Kidney capillary endothelial cell (primary cell): ENCODE data around the gene P2RY14.
"Not testable (repeated sequence)": the region's sequence is repeated elsewhere in the genome, so short reads cannot be mapped to it uniquely, and the experiment has no call there.

ENCODE experiments used
- DNase-seq: peaks from one replicate; pipeline ENCODE4 v3.0.0-alpha.2; 2018; ENCODE audit warnings: low spot score

The P2RY14 gene

DNA sequence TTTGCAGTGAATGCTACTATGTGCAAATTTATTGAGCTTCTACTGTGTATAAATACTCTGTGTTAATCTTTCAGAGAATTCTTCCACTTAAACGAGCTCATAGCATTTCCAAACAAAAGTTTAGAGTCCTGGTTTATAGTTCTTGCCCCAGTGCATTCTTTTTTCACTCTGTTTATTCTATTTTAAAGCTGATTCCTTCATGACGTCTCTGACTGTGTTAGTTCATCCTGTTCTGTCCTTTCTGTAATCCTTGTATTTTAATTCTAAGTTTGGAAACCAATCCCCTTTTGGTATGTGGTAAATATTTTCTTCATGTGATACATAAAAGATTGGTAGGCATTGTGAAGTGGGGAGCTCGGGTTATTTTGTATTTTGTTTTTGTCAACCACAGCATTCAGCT, 18.7 kb downstream of the P2RY14 start:
- DNase-seq, result no peak

DNA sequence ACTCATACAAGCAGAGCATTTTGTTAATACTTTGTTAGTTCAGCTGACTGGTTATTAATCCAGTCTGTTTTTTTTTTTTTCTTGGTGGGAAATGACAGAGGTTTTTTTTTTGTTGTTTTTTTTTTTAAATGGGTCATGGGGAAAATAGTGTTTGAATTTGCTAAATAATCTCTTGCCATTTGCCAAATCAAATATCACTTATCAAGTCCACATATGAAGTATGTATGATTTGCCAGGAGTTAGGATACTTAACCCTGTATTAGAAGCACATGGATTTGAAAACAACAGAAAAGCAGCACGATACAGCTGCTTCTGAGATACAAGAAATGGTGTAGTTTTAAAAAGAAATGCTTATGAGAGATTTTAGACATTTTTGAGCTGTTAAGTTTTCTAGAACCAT, 21.6 kb downstream of the P2RY14 start:
- DNase-seq, result no peak

DNA sequence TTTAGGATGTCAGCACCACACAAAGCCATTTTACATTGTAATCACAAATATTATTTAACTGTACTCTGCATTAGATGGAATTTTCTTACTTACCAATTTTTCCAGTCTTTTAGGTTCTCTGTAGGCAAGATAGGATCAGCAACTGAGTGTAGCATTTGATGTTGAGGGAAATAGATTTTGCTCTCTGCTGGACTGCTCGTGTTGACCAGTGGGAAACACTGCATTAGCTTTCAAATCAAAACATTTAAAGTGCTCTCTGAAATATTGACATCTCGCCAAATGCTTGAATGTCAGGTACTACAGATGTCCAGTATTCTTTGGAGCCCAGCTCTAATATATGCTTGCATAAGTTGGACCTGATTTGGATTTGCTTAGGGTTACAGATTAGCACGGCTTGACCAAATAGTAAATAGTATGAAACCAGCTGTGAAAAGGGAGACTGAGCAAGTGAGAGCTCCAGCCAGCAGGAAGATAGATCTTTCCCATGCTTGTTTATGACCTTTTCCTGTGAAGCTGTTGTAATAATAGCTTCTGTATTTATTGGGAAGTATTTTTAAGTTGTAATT, 29.5 kb downstream of the P2RY14 start:
- no peak for DNase-seq

DNA sequence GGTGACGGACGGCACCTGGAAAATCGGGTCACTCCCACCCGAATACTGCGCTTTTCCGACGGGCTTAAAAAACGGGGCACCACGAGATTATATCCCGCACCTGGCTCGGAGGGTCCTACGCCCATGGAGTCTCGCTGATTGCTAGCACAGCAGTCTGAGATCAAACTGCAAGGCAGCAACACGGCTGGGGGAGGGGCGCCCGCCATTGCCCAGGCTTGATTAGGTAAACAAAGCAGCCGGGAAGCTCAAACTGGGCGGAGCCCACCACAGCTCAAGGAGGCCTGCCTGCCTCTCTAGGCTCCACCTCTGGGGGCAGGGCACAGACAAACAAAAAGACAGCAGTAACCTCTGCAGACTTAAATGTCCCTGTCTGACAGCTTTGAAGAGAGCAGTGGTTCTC, 36.3 kb downstream of the P2RY14 start:
- DNase-seq, result not testable (repeated sequence)

DNA sequence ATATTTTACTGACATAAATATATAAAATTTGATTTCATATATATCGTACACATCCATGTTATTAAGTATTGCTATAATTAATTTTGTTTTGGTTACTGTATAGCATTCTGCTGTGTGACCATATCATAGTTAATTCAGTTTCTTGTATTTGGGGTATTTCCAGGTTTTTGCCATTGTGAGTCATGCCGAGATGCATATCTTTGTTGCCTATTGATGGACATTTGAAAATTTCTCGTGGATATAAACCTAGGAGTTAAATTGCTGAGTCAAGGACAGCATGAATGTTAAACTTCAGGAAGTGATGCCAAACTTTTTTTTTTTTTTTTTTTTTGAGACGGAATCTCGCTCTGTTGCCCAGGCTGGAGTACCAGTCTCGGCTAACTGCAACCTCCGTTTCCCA, 41.6 kb downstream of the P2RY14 start:
- DNase-seq, result no peak

DNA sequence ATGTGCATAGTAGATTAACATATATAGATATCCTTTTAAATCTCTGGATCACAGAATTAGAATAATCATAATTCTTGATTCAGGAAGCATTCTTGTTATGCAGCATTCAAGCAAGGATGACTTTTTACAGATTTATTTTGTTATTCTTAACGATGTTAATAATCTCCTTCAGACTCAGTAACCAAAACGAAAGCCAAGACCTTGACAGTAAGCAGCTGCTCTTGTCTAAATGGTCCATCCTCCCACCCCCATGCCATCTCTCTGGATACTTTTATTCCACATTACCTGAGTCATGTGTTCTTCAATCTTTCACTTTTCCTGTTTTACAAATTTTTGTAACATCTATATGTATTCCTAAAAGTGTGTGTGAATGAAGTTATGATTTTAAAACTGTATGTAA, 42.0 kb downstream of the P2RY14 start:
- no peak for DNase-seq

DNA sequence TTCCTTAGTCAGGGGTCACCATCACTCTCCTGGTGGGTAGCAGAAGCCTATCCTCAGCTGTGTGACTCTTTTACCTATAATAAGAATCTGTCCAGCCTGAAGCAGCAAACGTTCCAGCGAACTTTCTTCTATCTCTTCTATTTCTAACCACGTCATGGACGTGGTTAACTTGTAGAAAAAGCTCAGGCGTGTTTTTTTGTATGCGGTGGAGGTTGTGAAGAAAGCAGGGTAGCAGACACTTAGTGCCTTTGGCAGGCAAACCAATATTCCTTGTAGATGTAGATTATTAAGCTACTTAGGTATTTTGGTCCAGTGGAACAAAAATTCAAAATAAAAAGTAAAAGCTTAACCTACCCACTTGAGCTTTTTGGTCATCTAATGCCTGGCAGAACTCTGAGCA, 43.5 kb downstream of the P2RY14 start:
- no peak for DNase-seq

DNA sequence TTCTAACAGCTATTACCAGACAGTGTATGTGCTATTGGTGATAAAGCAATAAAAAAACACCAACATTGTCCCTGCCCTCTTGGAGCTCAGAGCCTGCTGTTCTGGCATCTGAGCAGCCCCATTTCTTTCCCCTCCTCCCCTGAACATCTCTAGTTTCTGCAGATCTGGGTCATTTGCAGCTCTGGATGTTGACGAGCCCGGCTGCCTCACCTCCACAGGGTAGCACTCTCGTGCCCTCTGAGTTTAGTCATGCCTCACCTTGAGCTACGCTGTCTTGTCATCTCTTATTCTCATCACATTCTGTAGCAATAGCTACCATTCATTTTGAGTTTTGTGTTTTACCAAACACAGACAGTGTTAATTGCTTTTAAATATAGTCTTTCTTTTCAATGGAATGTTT, 45.4 kb downstream of the P2RY14 start:
- no peak for DNase-seq

DNA sequence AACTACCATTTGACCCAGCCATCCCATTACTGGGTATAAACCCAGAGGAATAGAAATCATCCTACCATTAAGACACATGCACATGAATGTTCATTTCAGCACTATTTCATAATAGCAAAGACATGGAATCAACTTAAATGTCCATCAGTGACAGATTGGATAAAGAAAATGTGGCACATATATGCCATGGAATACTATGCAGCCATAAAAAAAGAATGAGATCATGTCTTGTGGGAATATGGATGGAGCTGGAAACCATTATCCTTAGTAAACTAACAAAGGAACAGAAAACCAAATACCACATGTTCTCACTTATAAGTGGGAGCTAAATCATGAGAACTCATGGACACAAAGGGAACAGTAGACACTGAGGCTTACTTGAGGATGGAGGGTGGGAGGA, 45.9 kb downstream of the P2RY14 start:
- DNase-seq, result not testable (repeated sequence)

DNA sequence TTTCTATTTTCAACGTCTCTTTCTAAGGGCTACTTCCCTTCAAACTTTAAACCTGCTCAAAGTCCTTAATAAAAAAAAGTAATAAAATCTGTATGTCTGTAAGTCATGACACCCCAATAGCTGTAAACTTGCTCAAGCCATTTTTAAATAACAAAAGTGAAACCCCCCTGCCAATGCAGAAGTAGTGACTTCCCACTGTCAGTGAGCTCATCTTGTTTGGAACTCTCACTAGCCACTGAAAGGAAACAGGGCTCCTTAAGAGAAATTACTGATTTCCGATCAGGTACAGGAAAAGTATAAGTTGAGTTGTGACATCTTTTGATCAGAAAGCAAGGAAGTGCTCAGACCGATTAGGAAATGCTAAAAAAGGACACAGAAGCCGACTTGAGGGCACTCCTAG, 47.7 kb downstream of the P2RY14 start:
- DNase-seq, result no peak

DNA sequence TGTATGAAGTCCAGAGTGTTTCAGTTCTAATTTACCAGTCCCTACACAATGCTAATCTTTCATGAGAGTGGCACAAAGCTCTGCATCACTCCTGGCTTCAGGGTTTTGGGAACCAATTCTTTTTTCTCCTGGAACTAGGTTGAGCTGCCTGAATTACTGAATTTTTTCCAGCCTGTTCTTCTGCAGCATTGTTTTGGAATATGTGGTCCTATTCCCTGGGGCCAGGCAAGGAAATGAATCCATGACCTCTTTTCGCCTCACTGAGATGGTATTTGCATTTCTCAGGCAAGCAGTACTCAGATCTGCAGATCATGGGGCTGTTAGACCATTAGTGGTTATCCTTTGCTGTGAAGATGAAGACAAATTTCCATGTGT, 49.7 kb downstream of the P2RY14 start:
- DNase-seq, result no peak

DNA sequence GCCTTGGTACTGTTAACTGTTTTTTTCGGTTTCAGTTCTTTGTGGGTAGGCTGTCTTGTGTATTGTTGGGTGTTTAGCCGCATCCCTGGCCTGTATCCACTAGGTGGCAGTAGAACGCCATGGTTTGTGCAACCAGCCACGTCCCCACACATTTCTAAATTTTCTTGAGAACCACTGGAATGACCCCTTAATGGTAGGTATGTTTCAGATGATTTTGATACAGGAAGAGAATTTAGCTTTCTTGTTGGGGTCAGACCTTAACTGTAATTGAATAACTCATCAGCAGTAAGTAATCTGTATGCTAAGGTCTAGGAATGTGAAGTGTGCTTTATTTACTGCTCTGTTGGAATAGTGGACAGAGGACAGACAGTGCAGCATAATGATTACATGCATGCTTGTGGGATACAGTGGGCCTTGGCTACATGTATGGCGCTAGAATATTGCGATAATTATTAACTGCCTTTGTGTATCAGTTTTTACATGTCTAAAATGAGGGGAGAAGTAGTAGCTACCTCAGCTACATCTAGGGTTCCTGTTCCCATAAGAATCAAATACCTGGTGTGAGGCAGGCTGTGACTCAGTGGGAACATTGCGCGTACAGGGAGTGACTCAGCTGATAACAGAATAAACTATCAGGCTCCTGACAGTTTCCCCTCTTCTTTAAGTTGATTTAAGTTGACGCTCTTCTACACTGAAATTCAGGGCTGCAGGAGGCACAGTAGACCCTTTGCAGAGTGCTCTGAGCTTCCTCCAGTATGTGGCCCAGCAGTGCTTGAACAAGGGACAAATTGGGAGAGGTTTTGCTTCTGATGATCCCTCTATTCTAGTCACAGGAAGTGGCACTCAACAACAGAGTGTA, 50.3 kb downstream of the P2RY14 start:
- DNase-seq, result peak; percentile 66

DNA sequence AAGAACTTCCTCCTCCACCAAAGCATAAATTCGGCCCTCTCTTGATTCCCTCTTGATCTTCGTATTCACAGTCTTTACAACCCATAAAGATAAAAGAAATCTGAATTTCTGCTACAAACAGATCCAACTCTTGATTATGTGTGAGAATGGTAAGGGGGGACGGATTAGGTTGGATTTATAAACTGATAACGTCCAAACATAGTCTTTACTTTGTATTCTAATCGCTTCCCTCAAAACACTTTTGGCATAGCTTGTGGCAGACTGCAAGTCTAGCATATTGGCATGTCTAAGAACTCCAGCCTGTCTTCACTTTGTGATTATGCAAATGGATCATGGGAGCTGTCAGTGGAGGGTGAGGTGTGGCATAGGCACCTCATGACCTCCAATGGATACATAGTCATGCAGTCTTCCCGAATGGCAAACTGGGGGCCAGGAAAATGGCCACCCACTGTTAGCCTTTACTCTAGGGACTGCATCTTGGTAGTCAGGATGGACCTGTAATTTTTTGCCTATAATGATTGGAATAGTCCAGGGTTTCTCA, 51.0 kb downstream of the P2RY14 start:
- DNase-seq, result no peak

DNA sequence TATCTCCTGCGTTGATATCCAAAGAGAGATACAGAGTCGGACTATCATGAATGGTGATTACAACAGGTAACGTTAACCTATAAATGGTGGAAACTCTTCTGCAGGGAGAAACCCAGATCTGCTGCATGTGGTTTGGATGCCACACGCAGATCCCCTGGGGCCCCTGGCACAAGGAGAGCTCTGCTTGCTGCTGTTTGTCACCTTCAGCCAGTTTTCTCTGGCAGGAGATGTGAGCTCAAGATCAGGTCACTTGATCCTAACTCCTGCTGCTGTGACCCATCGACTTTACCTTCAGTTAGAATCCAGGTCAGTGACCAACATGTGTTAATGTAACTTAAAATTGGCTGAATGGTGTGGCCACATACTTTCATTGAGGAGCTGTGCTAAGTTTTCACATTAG, 51.5 kb downstream of the P2RY14 start:
- DNase-seq, result no peak

DNA sequence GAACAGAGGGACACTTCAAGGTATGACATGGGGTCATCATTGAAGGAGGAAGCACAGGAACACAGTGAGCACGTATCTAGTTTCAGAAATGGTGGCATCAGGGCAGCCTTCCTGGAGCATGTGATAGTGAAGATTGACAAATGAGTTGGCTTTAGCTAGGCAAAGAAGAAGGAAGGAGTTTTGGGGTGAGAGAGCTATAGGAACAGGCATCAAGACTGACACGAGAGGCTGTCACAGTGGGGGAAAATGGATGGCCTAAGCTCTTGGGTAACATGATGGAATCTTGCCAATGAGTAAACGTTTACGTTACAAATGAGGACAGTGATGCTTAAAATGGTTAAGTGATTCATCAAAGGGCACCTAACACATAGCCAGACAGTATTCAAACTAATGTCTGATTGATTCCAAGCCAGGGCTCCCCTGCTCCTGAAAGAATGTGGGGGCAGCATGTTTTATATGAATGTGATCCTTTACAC, 52.2 kb downstream of the P2RY14 start:
- DNase-seq, result peak; percentile 28

DNA sequence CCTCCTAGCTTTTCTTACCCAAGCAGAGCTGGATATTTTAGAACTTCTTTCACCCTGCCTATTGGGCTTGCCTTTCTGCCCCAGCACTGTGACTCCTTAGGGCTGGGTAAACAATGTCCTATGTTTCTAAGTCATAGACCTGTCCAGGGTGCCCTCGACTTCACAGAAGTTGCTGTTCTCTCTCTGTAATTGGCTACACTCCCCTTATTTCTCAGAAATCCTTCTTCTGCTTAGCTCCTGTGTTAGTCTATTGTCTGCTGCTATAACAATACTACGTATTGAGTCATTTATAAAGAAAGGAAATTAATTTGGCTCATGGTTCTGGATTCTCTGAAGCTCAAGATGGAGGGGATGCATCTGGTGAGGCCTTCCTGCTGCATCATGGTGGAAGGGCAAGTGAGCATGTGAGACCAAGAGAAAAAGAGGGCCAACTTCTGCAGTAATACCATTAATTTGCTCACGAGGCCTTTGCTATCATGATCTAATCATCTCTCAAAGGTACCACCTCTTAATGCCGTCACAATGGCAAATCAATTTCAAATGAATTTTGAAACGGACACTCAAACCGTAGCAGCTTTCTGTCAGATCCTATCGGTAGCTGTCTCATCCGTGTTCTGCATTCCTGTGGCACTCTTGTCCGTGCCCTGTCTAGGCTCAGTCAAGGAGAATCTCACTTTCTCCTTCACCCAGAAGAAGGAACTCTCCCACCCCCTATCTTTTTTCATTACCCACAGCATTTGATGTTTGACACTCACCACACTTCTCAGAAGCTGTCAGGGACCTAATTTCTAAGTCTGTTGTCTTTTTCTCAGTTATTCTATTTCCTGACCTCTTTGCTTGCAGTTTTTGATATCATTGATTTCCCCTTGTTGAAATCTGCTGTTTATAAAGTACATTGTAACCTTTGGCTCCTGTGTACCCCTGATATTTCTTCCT, 53.0 kb downstream of the P2RY14 start:
- DNase-seq, result no peak

DNA sequence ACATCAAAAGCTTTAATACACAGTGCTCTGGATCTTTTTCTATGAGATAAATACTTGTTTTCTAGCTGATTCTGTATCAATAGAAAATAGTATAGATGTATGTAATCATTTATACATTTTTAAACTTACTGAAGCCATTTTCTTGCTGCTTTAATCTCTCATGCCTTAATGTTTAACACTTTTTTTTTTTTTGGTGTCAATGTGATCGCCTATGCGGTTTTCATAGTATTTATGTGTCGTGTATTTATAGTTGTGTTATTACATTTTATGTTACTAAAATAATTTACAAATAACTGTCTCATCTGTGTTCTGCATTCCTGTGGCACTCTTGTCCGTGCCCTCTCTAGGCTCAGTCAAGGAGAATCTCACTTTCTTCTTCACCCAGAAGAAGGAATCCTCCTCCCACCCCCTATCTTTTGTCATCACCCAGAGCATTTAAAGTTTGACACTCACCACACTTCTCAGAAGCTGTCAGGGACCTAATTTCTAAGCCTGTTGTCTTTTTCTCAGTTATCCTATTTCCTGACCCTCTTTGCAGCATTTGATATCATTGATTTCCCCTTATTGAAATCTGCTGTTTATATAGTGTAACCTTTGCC, 54.0 kb downstream of the P2RY14 start:
- DNase-seq, result no peak

DNA sequence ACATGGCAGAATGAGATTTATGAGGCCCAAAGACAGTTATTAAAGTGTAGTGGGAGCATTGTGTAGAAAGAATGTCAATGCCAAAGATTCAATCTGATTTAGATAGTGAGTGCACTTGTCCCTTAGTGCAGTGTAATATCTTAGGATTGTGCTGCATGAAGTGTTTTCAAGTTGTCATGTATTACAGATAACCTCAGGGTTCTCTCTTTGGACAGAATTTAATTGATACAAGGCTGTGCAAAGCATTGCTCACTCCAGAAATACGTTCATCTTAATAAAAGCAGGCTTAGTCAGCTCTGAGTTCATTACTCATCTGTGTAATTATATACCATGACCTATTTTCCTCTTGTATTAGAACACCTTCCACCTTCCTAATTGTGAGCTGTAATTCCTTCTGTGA, 59.3 kb downstream of the P2RY14 start:
- peak; percentile 38 for DNase-seq

DNA sequence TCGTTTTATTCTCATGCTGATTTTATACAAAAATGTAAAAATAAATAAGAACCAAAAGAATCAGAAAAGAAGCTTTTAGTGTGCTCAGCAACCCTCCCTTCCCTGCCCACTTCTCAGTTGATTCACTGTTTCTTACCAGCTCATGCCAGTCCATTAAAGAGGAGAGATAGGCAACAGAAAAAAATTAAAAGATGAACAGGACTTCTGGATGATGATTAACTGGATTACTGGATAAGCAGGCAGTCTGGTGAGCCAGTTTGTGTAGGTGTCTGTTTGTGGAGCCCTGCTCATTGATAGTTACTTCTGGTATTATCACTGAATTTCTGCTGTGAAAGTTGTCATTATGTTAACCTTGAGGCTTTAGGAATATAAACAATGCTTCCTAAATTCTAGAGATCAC, 60.2 kb downstream of the P2RY14 start:
- no peak for DNase-seq

DNA sequence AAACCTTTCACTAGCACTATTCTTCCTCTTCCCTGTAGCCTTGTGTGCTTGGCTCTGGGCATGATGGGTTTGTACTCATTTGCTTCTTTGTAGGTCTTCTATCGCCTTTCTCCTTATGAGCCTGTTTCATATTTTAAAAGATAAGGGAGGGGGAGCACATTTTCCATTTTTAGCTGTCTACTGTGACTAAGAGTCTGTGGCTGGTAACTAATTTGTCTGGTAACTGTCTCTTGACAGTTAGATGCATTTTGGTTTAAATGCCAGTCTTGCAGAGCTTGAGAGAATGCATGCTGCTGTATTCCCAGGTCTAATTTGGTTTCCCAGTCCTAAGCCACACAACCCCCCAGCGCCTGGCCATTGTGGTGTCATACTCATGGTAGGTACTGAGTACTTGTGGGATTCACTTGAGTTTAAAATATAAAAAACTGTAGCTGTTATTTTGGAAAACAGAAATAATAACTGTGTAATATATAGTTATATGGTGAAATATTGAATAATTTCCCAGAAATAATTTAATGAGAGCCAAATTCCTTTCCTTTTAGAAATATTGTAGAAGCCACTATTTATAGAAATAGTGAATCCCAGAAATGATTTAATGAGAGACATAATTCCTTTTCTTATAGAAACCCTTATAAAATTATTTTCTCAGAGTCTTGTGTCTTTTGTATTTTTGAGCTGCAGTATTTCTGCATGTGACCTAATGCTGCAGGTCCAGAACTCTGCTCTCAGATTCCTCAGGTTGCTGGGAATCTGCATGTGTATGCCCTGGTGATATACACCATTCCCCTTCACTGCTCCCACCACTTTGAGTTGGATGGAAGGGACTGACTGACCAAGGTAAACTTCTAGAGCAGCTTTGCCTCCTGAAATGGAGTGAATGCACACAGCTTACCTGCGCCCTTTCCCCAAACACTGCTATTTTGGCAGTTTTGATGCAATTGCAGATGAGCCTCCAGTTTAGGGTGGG, 61.4 kb downstream of the P2RY14 start:
- no peak for DNase-seq

DNA sequence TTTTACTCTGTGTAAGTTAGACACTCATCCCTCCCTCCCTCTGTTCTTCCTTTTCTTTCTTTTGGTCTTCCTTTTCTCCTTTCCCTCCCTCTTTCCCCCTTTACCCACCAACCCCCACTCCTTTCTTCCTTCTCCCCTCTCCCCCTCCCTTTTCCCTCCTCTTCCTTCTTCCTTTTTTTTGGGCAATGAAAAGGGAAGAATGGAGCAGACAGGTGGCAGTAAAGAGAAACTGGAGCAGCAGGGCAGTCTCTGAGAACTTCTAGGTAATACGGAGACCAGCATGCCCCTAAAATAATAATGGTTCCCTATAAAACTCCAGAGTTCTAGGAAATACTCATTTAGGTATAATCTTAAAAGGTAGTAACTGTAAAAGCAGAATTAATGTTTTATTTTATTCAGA, 63.9 kb downstream of the P2RY14 start:
- DNase-seq, result no peak
